ENCODE data around the gene CALHM6. TPM values are rescaled to one million over a fixed set of nuclear protein-coding genes. Genes with fewer than 3 reads are reported as not detected.

The CALHM6 gene
- total RNA-seq, 1 experiment from 2014 or later: not detected

DNA sequence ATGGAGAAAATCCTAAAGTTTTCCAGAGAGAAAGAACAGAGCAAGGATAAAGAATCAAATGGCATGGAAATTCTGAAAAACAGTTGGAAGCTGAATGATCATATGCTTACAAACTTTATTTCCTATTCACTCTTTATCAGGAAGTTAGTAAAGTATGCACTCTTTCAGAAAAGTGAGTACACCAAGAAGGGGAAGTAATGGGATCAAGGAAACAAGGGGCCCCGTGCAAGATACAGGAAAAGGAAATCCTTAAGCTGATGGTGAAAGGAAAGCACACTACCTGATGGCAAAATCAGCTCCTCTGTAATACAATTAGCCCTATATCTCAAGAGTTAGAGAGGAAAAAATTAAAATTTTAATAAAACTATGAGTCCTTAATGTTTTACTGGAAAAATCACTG is 14.0 kb downstream of the CALHM6 start:
- DNase-seq: no peak
- Histone ChIP-seq H2AFZ (no peak overlapping the region), H3F3A (ENCODE audit: insufficient read depth, low read depth) (no peaks in the 10 kb centered on the region), H4K20me1 (ENCODE audit: insufficient read depth) (no peaks in the 10 kb centered on the region), H3K36me3 (ENCODE audit: low read depth) (no peaks in the 10 kb centered on the region), H3K79me2 (ENCODE audit: low read depth) (no peaks in the 10 kb centered on the region), H3K27ac (no peak overlapping the region), H3K4me3 (no peak overlapping the region), H3K4me1 (replicated peaks; ENCODE audit: insufficient read depth) (no peaks in the 10 kb centered on the region), H3K4me2 (no peak overlapping the region), H3K9me3 (ENCODE audit: insufficient read depth, low read depth) (no peaks in the 10 kb centered on the region), H3K9me2 (ENCODE audit: insufficient read depth) (no peaks in the 10 kb centered on the region), H3K27me3 (ENCODE audit: insufficient read depth, low read depth) (no peaks in the 10 kb centered on the region)
- ChIA-PET CTCF (no interaction called here), POLR2A (ENCODE audit: unreplicated experiment) (no interaction called here)
- intact Hi-C loops (cut with micrococcal nuclease; ENCODE audit: unreplicated experiment): no loop called here
- no peak for TF ChIP-seq EZH2 (IDR thresholded peaks at IDR 0.05; ENCODE audit: low read depth)
- no peak for TF ChIP-seq CTCF (conservative IDR thresholded peaks at IDR 0.05)
- no TSS peak for BruUV-seq (replicated peaks)

- Histone ChIP-seq H3K27ac (no peak overlapping the region), H3K36me3 (ENCODE audit: low read depth) (no peaks in the 10 kb centered on the region), H4K20me1 (ENCODE audit: insufficient read depth) (no peaks in the 10 kb centered on the region), H3K4me1 (replicated peaks; ENCODE audit: insufficient read depth) (no peaks in the 10 kb centered on the region), H3K4me3 (no peak overlapping the region), H3K9me2 (ENCODE audit: insufficient read depth) (no peaks in the 10 kb centered on the region), H3K79me2 (ENCODE audit: low read depth) (no peaks in the 10 kb centered on the region), H3K9me3 (ENCODE audit: insufficient read depth, low read depth) (no peaks in the 10 kb centered on the region), H3K27me3 (ENCODE audit: insufficient read depth, low read depth) (no peaks in the 10 kb centered on the region), H2AFZ (no peak overlapping the region), H3F3A (ENCODE audit: insufficient read depth, low read depth) (no peaks in the 10 kb centered on the region), H3K4me2 (no peak overlapping the region)
- DNase-seq: no peak
- TF ChIP-seq CTCF (conservative IDR thresholded peaks at IDR 0.05): no peak
- CTCF ChIA-PET: no interaction called here
- intact Hi-C loops (cut with micrococcal nuclease; ENCODE audit: unreplicated experiment): no loop called here
- POLR2A ChIA-PET (ENCODE audit: unreplicated experiment): no interaction called here
- no TSS peak for BruUV-seq (replicated peaks)
These were observed 15.0 kb downstream of the CALHM6 start for GRCh38 chr6:116476002-116476678.

DNA sequence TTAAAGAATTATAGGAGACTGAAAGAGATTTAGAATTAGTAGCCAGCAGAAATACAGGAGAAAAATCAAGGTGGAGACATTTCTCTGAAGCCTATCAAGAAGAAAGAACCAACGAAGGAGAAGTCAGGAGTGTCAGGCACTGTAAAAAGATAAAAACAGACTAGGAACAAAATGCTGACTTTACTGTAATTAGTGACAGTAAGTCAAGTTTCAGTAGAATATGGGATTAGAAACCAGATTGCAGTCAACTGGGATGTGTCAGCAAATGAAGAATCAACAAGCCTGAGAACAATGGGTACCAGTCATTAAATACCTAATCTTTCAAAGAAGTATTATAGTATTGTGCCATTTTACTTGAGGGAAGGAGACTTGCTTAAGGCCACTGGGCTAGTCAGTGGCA is 21.6 kb downstream of the CALHM6 start:
- POLR2A ChIA-PET (ENCODE audit: unreplicated experiment): no interaction called here
- no peaks in the 10 kb centered on the region for H3K36me3 ChIP-seq (ENCODE audit: low read depth)
- H3K4me1 ChIP-seq (replicated peaks; ENCODE audit: insufficient read depth): no peaks in the 10 kb centered on the region
- no peaks in the 10 kb centered on the region for H3K79me2 ChIP-seq (ENCODE audit: low read depth)
- no peak overlapping the region for H3K27ac ChIP-seq
- no peaks in the 10 kb centered on the region for H3K9me2 ChIP-seq (ENCODE audit: insufficient read depth)
- TF ChIP-seq CTCF (conservative IDR thresholded peaks at IDR 0.05): no peak
- no peak for TF ChIP-seq EZH2 (IDR thresholded peaks at IDR 0.05; ENCODE audit: low read depth)
- no peaks in the 10 kb centered on the region; the same call in 1 of the 2 replicates for H3K27me3 ChIP-seq (ENCODE audit: insufficient read depth, low read depth)
- no peak overlapping the region for H3K4me3 ChIP-seq
- no peak overlapping the region for H3K4me2 ChIP-seq
- no TSS peak for BruUV-seq (replicated peaks)
- no peaks in the 10 kb centered on the region for H3F3A ChIP-seq (ENCODE audit: insufficient read depth, low read depth)
- no peak overlapping the region for H2AFZ ChIP-seq
- no peaks in the 10 kb centered on the region for H4K20me1 ChIP-seq (ENCODE audit: insufficient read depth)
- CTCF ChIA-PET: no interaction called here
- H3K9me3 ChIP-seq (ENCODE audit: insufficient read depth, low read depth): no peaks in the 10 kb centered on the region
- intact Hi-C loops (cut with micrococcal nuclease; ENCODE audit: unreplicated experiment): no loop called here
- no peak for DNase-seq

Data from PC-9 (cell line).